ENCODE measurements around the gene SCN4B.
"Not testable (repeated sequence)": the region's sequence is repeated elsewhere in the genome, so short reads cannot be mapped to it uniquely, and the experiment has no call there.

SCN4B gene, protein sequence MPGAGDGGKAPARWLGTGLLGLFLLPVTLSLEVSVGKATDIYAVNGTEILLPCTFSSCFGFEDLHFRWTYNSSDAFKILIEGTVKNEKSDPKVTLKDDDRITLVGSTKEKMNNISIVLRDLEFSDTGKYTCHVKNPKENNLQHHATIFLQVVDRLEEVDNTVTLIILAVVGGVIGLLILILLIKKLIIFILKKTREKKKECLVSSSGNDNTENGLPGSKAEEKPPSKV

DNA sequence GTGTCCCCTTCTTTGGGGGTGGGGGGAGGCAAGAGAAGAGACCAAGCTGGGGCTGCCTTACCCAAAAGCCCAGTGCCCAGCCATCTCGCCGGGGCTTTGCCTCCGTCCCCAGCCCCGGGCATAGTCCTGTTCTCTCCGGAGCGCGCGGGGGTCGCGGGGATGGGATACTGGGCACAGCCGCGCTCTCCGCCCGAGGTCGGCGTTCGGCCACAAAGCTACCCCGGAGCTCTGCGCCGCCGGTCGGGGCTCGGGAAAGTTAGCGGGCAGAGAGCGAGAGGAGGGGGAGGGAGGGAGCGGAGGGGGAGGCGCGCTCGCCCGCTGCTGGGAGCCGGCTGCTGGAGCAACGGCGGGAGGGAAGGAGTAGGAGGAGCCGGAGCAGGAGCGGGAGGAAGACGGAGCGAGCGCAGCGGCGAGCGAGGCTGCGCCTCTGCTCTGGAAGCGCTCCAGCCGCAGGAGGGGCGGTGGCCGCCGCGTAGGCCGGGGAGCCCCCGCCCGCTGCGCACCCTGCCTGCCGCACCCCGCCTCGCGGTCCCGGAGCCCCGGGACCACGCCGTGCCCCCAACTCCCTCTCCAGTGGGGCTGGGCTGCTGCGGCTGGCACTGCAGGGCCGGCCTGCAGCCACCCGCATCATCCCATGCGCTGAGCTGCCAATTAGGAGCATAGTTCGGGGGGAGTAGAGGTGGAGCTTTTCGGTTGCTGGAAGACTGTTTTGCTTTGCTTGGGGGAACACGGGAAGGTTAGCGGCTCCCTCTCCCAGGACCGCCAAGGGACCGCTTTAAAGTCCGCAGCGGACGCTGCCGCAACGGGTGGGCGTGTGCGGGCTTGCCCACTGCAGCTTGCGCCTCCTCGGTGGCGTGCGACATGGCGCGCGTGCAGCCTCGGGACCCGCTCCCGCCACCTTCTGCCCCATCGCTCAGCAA lies at the start of gene SCN4B:
TSS of gene SCN4B (minus strand) at position 272 of the 920 bp plus-strand sequence. CDS start at position 122, 150 bp downstream.
- DNase-seq (ENCODE audit: low spot score) = no peak

DNA sequence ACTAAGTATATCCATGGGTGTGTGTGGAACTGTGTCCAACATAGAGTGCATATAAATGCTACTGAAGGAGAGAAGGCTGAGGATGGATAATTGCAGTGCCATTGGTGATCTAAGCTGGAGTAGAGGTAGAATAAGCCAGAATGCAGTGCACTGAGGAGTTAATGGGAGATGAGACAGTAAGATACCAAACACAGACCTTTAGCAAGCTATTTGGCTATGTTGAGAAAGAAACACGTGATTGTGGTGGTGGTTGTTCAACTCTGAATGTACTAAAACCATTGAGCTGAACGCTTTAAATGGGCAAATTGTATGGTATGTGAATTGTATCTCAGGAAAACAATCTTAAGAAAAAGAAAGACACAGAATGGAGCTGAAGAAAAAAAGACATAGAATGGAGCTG lies 49.3 kb upstream of the SCN4B start:
- no peak for DNase-seq (ENCODE audit: low spot score)

DNA sequence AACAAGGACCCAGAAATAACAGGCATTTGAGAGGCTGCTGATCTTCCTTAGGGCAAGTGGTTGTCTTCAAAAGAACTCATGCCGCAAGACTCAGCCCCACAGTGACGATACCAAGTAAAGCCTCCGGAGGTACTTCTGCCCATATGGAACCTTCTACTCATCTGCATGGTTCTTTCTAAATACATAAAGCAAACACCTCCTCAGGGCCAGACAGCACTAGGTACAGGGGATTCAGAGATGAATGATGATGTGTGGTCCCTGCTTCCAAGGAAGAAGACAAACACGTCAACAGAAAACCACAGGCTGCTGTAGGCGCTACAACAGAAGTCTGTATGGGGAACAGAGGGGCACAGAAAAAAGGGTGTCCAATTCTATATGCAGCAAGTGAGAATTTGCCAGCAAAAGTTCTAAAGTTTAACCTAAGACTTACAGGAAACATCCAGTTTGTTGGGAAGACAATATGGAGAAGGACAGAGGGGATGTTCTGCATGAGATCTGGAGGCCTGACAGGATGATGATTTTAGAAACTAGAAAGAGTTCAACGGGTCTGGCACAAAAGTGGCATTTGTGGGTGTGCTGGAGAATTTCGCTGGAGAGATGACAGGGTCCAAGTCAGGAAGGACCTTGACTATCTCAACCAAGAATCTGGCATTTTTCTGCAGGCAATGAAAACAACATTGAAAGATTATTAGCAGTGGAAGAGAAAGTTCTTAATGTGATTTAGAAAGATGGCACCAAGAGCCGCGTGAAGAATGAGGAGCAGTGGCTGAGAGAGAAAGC lies 48.5 kb upstream of the SCN4B start:
- DNase-seq (ENCODE audit: low spot score) = no peak

DNA sequence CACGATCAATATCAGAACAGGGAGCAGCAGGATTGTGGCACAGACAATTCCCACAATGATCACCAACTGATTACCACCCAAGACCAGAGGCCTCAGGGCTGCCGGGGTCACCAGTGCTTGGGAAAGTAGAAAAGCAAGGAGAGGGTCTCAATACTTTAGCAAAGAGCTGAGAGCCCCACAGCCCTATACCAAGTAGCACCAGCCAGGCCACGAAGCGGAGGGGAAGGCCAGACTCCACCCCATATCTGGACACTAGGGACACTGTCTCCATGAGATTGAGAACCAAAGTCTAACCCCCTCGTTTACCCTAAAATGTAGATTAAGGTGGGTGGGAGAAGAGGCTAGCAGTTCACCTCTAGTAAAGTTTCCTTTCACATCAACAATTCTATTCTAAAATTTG lies 47.9 kb upstream of the SCN4B start:
- DNase-seq (ENCODE audit: low spot score) = no peak

DNA sequence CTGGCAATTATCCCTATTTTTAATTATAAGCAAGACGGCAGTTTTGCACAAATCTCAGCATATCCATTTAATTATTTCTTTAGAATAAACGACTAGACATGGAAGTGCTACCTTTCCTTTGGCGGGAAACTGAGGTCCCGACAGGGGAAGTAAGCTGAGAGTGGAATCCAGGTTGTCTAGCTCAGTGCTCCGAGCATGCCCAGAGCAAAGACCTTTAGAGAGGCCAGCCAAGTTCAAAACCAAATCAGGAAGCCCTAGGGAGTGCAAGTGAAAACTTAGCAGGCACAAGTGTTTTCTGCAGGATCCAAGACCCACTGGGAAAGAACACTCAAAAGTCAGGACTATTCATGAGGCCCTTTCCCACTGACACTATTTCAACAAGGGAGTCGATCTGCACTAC lies 46.5 kb upstream of the SCN4B start:
- no peak for DNase-seq (ENCODE audit: low spot score)

DNA sequence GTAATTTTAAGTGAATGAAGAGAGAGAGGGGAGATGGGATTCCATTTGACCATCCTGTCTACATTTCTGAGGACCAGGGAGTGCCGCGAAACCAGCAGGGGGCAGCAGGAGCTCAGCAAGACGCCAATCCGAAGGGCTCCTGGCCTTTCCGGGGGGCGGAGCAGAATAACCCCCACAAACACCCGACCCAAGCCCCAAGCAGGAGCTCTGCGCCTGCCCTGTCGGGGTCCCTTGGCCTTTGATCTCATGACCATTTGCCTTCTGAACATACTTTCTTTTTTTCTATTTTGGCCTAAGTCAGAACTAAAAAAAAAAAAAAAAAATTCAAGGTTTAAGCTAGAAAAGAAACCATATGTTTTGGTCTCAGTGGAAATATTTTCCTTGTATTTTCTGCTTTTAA lies 45.7 kb upstream of the SCN4B start:
- DNase-seq (ENCODE audit: low spot score) = peak; percentile 67

DNA sequence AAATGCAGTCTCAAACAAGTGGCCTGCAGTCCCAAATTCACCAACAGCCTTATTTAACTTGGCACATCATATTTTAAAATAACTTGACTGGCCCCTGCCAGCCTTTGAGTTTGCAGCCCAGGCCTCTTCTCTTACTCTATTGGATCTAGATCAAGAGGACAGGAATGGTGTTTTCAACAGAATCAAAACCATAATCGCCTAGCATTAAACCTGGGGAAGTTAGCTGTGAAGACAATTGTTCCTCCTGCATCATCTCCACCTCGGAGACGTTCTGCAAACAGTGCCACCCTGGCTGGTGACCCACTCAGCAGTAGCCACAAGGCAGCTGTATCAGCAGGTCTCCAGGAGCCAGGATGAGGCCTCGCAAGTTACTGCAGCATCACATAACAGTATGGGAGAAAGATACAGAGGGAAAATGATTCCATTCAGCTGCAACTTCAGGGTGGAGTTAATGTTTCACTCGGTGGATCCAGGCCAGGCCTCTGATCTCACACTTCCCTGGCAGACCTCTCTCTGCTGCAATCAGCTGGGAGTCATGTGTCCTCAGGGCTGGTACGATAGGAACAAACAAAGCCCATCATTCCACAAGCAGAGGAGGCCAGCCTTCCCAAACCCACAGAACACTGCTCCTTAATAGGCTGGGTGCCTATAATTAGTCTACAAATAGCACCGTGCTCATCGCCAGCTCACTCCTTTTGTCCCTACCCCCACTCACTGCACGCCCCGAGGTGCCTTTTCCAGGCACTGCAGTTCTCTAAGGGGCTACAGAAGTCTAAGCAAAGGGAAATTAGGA lies 42.4 kb upstream of the SCN4B start:
- DNase-seq (ENCODE audit: low spot score) = no peak

DNA sequence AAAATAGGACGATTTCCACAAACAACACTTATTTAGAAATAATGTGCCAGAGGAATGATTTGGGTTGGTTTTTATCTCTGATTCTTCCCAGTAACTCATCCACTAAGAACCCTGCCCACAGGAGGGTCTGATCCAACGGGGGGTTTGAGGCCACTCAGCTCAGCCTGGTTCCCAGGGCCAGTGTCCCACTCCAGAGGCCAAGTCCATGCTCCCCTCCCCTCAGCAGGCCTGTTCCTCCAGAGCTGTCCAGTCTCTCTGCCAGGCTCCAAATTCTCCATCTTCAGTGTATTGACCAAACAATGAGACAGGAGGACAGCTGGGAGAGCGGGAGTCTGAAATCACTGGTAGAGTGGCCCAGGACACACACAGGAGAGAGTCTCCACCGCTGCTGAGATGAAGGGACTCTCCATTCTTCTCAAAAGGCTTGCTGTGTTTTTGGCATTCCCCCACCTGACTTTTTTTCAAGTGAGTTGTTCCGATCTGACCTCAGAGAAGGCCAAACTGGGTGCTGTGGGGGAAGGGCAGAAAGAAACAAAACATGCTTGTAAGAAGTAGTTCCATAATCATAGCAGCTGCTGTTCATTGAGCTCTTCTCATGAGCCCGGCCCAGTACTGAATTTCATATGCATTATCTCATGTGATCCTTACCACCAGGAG lies 41.4 kb upstream of the SCN4B start:
- no peak for DNase-seq (ENCODE audit: low spot score)

DNA sequence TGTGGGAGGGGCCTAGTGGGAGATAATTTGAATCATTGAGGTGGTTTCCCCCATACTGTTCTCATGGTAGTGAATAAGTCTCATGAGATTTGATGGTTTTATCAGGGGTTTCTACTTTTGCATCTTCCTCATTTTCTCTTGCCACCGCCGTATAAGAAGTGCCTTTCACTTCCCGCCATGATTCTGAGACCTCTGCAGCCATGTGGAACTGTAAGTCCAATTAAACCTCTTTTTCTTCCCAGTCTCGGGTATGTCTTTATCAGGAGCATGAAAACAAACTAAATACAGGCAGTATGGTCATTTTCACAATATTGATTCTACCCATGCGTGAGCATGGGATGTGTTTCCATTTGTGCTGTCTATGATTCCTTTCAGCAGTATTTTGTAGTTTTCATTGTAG lies 40.2 kb upstream of the SCN4B start:
- not testable (repeated sequence) for DNase-seq (ENCODE audit: low spot score)

DNA sequence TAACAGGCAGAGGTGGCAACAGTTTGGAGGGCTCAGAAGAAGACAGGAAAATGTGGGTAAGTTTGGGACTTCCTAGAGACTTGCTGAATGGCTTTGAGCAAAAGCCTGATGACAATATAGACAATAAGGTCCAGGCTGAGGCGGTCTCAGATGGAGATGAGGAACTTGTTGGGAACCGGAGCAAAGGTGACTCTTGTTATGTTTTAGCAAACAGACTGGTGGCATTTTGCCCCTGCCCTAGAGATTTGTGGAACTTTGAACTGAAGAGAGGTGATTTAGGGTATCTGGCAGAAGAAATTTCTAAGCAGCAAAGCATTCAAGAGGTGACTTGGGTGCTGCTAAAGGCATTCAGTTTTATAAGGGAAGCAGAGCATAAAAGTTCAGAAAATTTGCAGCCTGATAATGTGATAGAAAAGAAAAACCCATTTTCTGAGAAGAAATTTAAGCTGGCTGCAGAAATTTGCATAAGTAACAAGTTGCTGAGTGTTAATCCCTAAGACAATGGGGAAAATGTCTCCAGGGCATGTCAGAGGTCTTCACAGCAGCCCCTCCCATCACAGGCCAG lies 38.4 kb upstream of the SCN4B start:
- not testable (repeated sequence) for DNase-seq (ENCODE audit: low spot score)

DNA sequence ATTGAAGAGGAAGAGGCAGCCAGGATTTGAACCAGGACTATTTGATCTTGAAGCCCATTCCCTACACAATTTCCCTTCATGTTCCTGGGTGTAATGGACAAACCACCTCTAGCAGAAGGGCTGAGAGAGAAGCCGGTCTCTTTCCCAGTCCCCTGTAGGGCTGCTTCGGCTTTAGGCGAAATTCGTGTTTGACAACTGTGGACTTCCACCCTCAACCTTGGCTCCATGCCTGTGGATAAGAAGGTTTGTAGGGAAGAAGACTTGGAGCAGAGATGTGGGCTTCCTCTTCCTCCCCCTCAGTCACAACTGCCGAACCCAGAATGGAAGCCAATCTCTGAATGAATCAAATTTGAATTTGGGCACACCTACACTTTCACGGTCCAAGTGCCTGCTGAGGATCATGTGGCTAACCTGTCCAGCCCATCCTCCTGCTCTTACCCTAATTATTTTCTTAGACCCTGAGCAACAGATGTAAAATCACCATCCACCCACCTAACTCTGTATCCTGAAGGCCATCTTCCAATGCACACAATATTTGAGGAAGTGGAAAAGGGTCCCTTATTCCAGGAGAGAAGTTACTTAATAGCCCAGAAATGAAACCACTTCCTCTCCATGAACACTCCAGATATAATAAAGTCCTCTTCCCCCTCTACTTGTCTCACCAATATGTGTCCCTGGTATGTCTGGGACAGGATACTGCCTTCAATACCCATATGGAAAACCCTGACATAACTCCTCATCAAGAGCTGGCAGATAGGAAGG lies 33.9 kb upstream of the SCN4B start:
- no peak for DNase-seq (ENCODE audit: low spot score)

DNA sequence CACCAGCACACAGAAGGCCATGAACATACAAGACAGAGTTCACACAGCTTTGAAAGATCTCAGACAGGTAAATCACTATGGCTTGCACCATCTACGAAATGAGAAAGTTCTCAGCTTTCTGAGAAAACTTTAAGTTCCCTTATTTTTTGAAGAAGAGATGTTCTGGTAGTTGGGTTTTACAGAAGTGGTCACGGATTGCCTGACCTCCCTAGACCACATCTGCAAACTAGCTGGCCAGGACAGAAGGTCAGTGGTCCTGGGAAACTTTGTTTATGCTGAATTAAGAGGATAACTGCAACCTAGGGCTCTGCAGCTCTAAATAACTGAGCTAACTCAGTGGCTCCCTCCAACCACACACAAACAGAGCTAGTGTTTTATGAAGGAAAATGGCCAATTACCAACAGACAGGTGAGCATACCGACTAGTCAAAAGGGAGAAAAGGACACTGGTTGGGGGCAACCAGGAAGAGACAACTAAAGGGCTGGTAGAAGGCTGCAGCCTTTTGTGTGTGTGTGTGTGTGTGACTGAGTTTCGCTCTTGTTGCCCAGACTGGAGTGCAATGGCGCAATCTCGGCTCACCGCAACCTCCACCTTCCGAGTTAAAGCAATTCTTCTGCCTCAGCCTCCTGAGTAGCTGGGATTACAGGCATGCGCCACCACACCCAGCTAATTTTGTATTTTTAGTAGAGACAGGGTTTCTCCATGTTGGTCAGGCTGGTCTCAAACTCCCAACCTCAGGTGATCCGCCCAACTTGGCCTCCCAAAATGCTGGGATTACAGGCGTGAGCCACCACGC lies 32.4 kb upstream of the SCN4B start:
- no peak for DNase-seq (ENCODE audit: low spot score)

DNA sequence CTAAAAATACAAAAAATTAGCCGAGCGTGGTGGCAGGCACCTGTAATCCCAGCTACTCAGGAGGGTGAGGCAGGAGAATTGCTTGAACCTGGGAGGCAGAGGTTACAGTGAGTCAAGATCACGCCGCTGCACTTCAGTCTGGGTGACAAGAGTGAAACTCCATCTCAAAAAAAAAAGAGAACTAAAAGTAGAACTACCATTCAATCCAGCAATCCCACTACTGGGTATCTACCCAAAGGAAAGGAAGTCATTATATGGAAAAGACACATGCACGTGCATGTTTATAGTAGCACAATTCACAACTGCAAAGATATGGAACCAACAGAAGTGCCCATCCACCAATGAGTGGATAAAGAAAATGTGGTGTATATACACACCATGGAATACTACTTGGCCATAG lies 31.1 kb upstream of the SCN4B start:
- DNase-seq (ENCODE audit: low spot score) = not testable (repeated sequence)

DNA sequence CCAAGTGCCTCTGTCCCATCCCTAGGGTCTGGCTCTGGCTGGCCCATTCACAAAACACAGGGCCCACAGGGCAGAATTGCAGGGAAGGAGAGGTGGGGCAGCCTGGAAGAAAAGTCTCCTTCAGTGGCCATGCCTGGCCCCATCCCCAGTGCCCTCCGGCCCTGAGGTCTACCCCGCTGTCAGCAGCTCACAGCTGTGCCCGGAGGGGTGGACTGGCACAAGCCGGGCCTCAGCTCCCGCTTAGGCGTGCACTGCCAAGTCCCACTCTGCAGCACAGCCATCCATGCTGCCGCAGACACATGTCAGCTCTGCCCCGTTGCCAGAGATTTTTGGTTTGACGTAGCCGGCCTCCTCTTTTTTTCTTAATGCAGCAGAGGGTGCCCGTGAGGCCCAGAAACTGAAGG lies 27.7 kb upstream of the SCN4B start:
- DNase-seq (ENCODE audit: low spot score) = no peak

DNA sequence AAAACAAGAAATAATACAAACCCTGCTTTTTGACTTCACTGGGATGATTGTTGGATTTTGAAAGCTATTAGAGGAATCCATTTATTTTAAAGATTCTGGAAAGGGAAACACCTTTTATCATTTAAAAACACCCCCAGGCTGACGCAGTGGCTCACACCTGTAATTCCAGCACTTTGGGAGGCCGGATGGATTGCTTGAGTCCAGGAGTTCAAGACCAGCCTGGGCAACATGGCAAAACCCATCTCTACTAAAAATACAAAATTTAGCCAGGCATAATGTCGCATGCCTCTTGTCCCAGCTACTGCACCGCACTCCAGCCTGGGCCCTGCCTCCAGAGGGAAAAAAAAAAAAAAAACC lies 24.1 kb upstream of the SCN4B start:
- no peak for DNase-seq (ENCODE audit: low spot score)

DNA sequence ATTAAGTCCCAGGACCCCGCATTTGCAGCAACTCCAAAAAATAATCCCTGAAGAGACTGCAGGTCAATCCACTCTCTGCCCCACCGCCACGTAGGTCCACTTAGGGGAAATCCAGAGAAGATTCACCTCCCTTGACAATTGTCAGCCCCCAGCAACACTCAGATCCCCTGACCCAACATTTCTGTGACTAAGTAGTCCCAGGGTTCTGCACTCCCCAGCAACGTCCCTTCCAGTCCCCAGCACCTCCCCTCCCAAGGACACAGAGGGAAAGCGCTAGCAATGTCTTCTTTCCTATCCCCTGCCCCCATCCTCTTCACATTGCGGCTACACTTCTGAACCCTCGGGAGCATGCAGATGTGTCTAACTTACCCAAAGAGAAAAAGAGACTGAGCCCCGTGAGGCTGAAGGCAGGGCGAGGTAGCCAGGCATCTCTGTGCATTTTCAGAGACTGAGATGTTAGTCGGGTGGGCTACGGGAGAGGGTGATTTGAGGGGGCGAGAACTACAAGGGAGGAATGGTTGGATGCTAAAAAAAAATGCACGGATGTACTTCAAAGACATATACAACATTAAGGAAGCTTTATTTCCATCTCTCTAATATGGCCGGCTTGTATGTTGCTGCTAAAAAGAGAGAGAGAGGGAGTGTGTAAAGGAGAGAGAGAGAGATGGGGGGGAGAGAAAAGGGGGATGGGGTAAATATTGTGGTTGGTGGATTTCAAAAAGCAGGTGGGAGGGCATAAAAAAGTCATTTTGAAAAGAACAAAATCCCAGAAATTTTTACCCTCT lies 23.6 kb upstream of the SCN4B start, which contains the start of gene SCN2B:
TSS of gene SCN2B (minus strand) at position 647 of the 785 bp plus-strand sequence. CDS start at position 439, 208 bp downstream.
- DNase-seq (ENCODE audit: low spot score) = no peak

DNA sequence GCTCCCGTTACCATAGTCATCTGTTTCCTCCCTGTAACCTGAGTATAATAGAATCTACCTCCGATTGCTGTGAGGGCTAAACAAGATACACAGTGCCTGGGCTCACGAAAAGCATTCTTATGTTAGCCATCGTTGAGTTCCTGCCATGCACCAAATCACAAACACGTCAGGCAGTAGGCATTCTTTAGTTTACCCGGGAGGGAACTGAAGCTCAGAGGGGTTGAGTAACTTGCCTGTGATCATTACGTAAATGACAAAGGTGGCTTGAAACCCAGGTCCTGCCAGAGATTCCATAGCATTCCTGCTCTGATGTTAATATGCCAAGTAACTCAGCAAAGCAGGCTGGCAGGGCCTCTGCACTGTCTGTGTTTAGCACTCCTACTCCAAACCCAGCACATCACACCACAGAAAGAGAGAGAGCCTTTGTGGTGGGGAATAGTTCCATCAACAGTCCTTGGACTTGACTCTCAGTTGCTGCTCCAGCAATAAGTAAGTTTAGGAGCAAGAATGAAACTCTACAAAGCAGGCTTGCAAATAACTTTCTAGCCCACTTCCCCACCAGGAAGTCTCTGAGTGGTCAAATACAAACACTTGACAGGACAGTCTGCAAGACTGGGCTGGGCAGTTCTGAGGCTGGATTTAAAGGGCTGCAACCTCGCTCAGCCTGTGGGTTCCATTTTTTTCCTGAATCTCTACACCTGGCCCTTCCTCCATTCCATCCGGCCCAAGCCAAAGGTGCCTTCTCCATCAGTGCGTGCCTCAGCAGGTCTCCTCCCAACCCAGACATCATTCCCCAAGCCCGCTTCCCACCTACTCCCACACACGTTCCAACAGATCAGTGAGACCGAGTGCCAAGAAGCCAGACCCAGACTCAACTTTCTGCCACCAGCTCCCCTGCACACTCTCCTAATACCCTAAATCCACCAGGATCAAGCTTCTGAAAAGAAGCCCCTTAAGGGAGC lies 22.7 kb upstream of the SCN4B start:
- DNase-seq (ENCODE audit: low spot score) = no peak

Measured in hematopoietic multipotent progenitor cell treated with erythropoietin and hydrocortisone succinate and interleukin-3 and kit ligand, for 17 days (in vitro differentiated cells).